HL-60/S4 treated with phorbol 12-myristate 13-acetate at 8.2 ng/mL for 4 days and 3 days (cell line): ENCODE results near the gene NUB1.

Experiments used
- in situ Hi-C: fragments of 300-500 bp; cut with MboI; formaldehyde crosslinking; loops from 2 replicates; pipeline ENCODE4 v1.15.0; 2022; ENCODE audit warnings: low sequenced_read_pairs

Gene NUB1

GRCh38 chr7:151312831-151313809 lies 28.5 kb upstream of the NUB1 start:
- in situ Hi-C loops = no loop called here

- in situ Hi-C loops = no loop called here
Observed at GRCh38 chr7:151313857-151314256, 27.8 kb upstream of the NUB1 start.

GRCh38 chr7:151314401-151314800 lies 27.2 kb upstream of the NUB1 start:
- in situ Hi-C loops = no loop called here

GRCh38 chr7:151315038-151315655 lies 26.5 kb upstream of the NUB1 start:
- in situ Hi-C loops = no loop called here

- in situ Hi-C loops = no loop called here
Observed at GRCh38 chr7:151316896-151317295, 24.7 kb upstream of the NUB1 start.

- in situ Hi-C loops = no loop called here
Observed at GRCh38 chr7:151317936-151318335, 23.7 kb upstream of the NUB1 start.

GRCh38 chr7:151319189-151319588 lies 22.4 kb upstream of the NUB1 start:
- in situ Hi-C loops = no loop called here

- in situ Hi-C loops = no loop called here
Observed at GRCh38 chr7:151320263-151320845, 21.3 kb upstream of the NUB1 start.

- in situ Hi-C loops = no loop called here
Observed at GRCh38 chr7:151321341-151321740, 20.3 kb upstream of the NUB1 start.

GRCh38 chr7:151322906-151323305 lies 18.7 kb upstream of the NUB1 start:
- in situ Hi-C loops = no loop called here

- in situ Hi-C loops = no loop called here
Observed at GRCh38 chr7:151327022-151327421, 14.6 kb upstream of the NUB1 start.

- in situ Hi-C loops = no loop called here
Observed at GRCh38 chr7:151327659-151328058, 14.0 kb upstream of the NUB1 start.

- in situ Hi-C loops = no loop called here
Observed at GRCh38 chr7:151330181-151330580, 11.4 kb upstream of the NUB1 start.

GRCh38 chr7:151330661-151331060 lies 11.0 kb upstream of the NUB1 start:
- in situ Hi-C loops = no loop called here

GRCh38 chr7:151334628-151335027 lies 7.0 kb upstream of the NUB1 start:
- in situ Hi-C loops = no loop called here

GRCh38 chr7:151336027-151336708 lies 5.4 kb upstream of the NUB1 start:
- in situ Hi-C loops = no loop called here

- in situ Hi-C loops = no loop called here
Observed at GRCh38 chr7:151337346-151337745, 4.3 kb upstream of the NUB1 start.

- in situ Hi-C loops = no loop called here
Observed at GRCh38 chr7:151338809-151339208, 2.8 kb upstream of the NUB1 start.

- in situ Hi-C loops = no loop called here
Observed at GRCh38 chr7:151339651-151340382, 1.8 kb upstream of the NUB1 start.

- in situ Hi-C loops = no loop called here
Observed at GRCh38 chr7:151340794-151341356, 737 bp upstream of the NUB1 start.
